T-helper 17 cell (primary cell): ENCODE measurements around the gene LCT. TPM values are rescaled to one million over a fixed set of nuclear protein-coding genes. Genes with fewer than 3 reads are reported as not detected.
A peak's percentile ranks its signal among the peaks of the same experiment; 100 is the strongest.

ENCODE experiments used
- ATAC-seq: fragments of 150-1000 bp; cut with Tn5 transposase; 2 replicates; pipeline ENCODE4 v1.10.0; 2021; ENCODE audit warnings: mild to moderate bottlenecking, moderate library complexity
- DNase-seq, 3 donors: peaks; one replicate each; pipeline versions ENCODE4 v3.0.0 to v3.0.0-alpha.2; 2020 to 2021
- H3K9me3 ChIP-seq: one replicate; pipeline ENCODE4 v1.7.0; 2013; ENCODE audit warnings: low read length, mild to moderate bottlenecking; ENCODE audit not compliant: control insufficient read depth, poor library complexity, severe bottlenecking
- H3K27ac Mint-ChIP-seq: one replicate; pipeline ENCODE4 v1.8.0; 2022; ENCODE audit warnings: mild to moderate bottlenecking, moderate library complexity, mixed read lengths
- H3K27me3 Mint-ChIP-seq: one replicate; pipeline ENCODE4 v1.8.0; 2022; ENCODE audit warnings: mixed read lengths
- H3K36me3 Mint-ChIP-seq: one replicate; pipeline ENCODE4 v1.8.0; 2022; ENCODE audit warnings: low read depth, mixed read lengths
- H3K4me1 Mint-ChIP-seq: one replicate; pipeline ENCODE4 v1.8.0; 2022; ENCODE audit warnings: mild to moderate bottlenecking, mixed read lengths
- H3K4me3 Mint-ChIP-seq: one replicate; pipeline ENCODE4 v1.8.0; 2022; ENCODE audit warnings: mild to moderate bottlenecking, moderate library complexity, mixed read lengths
- total RNA-seq, 4 donors: library from RNA in 2 of 4; stranded (reverse) in 2 of 4; gene quantifications; one replicate each; pipeline ENCODE4 v1.2.3 and lab custom pipeline; 2022 to 2026

The LCT gene
- total RNA-seq, 2 donors from 2014 or later = 0.07 to 0.10 TPM

DNA sequence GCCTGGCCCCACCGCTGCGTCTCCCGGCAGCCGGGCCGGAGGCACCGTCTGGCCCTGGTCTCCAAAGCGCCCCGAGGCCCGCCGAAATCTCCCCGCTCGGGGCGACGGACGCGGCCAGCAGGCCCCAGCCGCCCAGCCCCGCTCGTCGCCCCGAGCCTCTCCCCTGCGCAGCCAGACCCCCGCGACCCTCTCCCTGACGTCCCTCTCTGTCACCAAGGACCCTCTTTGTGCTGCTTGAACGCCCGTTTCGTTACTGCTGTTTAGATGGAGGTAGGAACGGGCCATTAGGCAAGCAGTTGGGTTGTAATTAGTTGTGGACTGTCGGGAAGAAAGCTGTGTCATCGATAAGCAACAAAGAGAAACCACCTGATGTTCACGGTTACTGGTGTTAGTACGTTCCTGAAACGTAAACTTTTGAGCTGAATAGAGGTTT lies 94.6 kb downstream of the LCT start:
- peaks cover 31% of the 10 kb centered on the region for H3K4me1 Mint-ChIP-seq
- H3K27me3 Mint-ChIP-seq = no peaks in the 10 kb centered on the region
- H3K4me3 Mint-ChIP-seq = peak overlapping the region; percentile 97
- peak; percentile 27 for ATAC-seq
- peak overlapping the region; percentile 96 for H3K27ac Mint-ChIP-seq
- DNase-seq = peak in 2 of 3 donors; percentile 34 to 42
- H3K36me3 Mint-ChIP-seq = no peaks in the 10 kb centered on the region
- no peaks in the 10 kb centered on the region for H3K9me3 ChIP-seq

DNA sequence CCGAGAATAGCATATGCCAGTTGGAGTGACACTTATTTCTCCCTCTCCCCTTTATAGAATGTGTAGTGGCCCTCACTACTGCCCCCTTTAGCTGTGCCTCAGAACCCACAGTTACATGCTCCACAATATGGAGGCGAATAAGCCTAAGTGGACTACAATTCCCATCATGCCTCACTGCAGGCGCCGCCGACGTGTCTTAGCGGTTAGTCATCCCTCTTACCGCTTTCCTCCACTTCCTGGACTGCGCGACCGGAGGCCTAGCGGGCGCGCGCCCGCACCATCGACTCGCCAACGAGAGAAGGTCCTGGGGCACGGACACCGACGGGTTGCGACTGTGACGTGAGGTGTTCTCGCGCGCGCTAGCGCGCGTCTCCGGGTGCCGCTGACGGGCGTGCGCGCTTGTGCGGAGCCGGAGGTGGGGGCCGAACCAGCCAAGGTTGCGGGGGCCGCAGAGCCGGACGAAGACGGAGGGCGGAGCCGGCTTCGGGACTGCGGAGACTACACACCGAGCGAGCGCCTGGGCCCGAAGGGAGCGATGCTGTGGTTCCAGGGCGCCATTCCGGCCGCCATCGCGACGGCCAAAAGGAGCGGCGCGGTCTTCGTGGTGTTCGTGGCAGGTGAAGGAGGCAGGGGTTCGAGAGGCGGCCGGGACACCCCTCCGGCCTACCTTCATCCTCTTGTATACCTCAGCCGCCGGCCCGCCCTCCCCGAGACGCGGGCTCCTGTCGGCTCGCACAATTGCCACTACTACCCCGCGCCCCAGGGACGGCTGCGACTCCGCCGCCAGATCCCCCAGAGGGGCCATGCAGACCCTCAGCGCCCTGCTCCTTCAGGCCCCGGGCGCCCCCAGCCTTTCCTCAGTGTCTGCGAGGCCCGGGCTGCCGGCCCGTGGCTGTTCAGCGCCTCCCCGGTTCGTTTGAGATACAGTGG lies 95.3 kb downstream of the LCT start, which contains the start of gene UBXN4:
Gene UBXN4, plus strand, starts transcription at position 461 of the 930 bp plus-strand sequence. Its CDS starts 75 bp downstream, at position 536.
- peak within 1 kb of the TSS; percentile 96 for H3K27ac Mint-ChIP-seq
- H3K9me3 ChIP-seq = no peaks in the 10 kb centered on the region
- no peaks in the 10 kb centered on the region for H3K36me3 Mint-ChIP-seq
- peak within 1 kb of the TSS; percentile 97 for H3K4me3 Mint-ChIP-seq
- ATAC-seq = peak; percentile 92
- peak; percentile 83 to 92 (median 88) for DNase-seq
- H3K27me3 Mint-ChIP-seq = no peaks in the 10 kb centered on the region
- H3K4me1 Mint-ChIP-seq = peaks cover 28% of the 10 kb centered on the region

DNA sequence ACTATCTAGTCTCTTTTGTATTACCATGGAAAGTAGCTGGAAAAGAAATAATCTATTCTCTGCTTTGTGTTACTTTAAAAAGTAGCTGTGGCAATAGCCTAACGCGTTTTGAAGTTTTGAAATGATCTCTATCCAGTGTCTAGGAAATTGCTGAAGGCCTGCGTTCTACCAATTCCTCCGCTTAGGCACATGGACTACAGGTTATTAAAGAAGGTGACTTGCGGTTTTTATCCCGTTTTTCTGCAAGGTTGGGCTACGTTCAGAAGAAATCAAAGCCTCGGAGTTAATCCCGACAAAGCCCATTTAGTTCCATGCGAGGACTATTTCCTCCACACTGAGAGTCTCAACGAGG lies 96.0 kb downstream of the LCT start:
- ATAC-seq (no peak), DNase-seq (no peak)
- H3K27ac Mint-ChIP-seq = no peak overlapping the region
- peaks cover 22% of the 10 kb centered on the region for H3K4me1 Mint-ChIP-seq
- no peaks in the 10 kb centered on the region for H3K27me3 Mint-ChIP-seq
- H3K36me3 Mint-ChIP-seq = no peaks in the 10 kb centered on the region
- H3K9me3 ChIP-seq = no peaks in the 10 kb centered on the region
- peak overlapping the region; percentile 97 for H3K4me3 Mint-ChIP-seq

DNA sequence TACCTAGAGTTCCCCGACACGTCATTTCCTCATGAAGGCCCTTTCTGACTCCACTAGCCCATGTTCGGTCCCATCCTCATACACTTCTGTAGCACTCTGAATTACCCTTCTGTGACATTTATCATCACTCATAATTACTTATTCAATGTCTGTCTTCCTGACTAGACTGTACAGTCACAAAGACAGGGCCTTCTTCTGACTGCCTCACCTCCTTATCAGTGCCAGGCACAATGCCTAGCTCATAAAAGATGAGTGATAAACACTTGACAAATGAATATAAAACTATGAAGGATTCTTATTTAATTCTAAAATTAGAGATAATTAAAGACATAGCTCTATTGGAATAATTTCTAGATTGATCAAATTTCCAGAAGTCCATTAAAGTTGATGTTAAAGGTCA lies 96.8 kb downstream of the LCT start:
- Mint-ChIP-seq H3K4me1 (peaks cover 19% of the 10 kb centered on the region), H3K4me3 (no peak overlapping the region), H3K27ac (no peak overlapping the region), H3K27me3 (no peaks in the 10 kb centered on the region), H3K36me3 (no peaks in the 10 kb centered on the region)
- ATAC-seq = no peak
- no peaks in the 10 kb centered on the region for H3K9me3 ChIP-seq
- DNase-seq = no peak

Other genes starting within 250 kb of the LCT start
- gene UBXN4, start 95.3 kb downstream of the LCT start, total RNA-seq = 100 to 1,000 TPM; 128 to 138 TPM
- gene MCM6, start 39.3 kb upstream of the LCT start, total RNA-seq = 10 to 100 TPM; 19.5 to 30.9 TPM
- 10 to 100 TPM; 53.8 to 72.1 TPM for gene DARS1, start 148.4 kb upstream of the LCT start, total RNA-seq